B cell (primary cell): ENCODE data around the gene DISP1. TPM values are rescaled to one million over a fixed set of nuclear protein-coding genes. Genes with fewer than 3 reads are reported as not detected.

Experiments
- ATAC-seq: fragments of 200-7000 bp; cut with Tn5 transposase; one replicate; pipeline ENCODE4 v1.10.0; 2021; ENCODE audit warnings: low read depth, mild to moderate bottlenecking, moderate number of reproducible peaks, moderate library complexity
- CTCF ChIA-PET: fragments of 350-600 bp; sonication (Branson Sonifier 250); formaldehyde crosslinking; loops from one replicate; lab custom pipeline; 2021; ENCODE audit warnings: antibody characterized with exemption, inconsistent platforms; lab: Charles Lee
- POLR2A ChIA-PET: fragments of 350-600 bp; sonication (Branson Sonifier 250); formaldehyde crosslinking; loops from one replicate; lab custom pipeline; 2021; ENCODE audit warnings: antibody characterized with exemption; lab: Charles Lee
- DNase-seq: peaks from one replicate; pipeline ENCODE4 v3.0.0; 2013
- H2AFZ ChIP-seq: 2 replicates; pipeline ENCODE4 v1.6.1; 2012; ENCODE audit warnings: mild to moderate bottlenecking, low read depth, low read length; ENCODE audit not compliant: insufficient read depth, poor library complexity, severe bottlenecking
- H3K27ac ChIP-seq, 2 donors: 1 replicate in 1 of 2; 2 replicates in 1 of 2; pipeline ENCODE4 v1.5.1; 2012 to 2013; ENCODE audit warnings: low read length in 2 of 2, mild to moderate bottlenecking in 2 of 2, moderate library complexity in 1 of 2
- H3K27me3 ChIP-seq, 4 experiments: fragments of 200-600 bp in 1 of 4; sonication (generic) in 1 of 4; replicated peaks in 1 of 4; 1 replicate in 2 of 4; 2 replicates in 2 of 4; pipeline versions ENCODE4 v1.6.1 to v1.7.0; 2013 to 2016; ENCODE audit warnings: low read length in 3 of 4, mild to moderate bottlenecking in 2 of 4, mixed read lengths in 1 of 4, moderate library complexity in 1 of 4; ENCODE audit not compliant: insufficient read depth in 4 of 4, control insufficient read depth in 3 of 4; ENCODE audit errors: control extremely low read depth in 1 of 4
- H3K36me3 ChIP-seq, 2 experiments: replicated peaks in 1 of 2; 1 replicate in 1 of 2; 2 replicates in 1 of 2; pipeline versions ENCODE4 v1.6.1 to v1.7.1; 2013; ENCODE audit warnings: low read length in 1 of 2; ENCODE audit not compliant: insufficient read depth in 2 of 2, control insufficient read depth in 1 of 2; ENCODE audit errors: control extremely low read depth in 1 of 2, extremely low read depth in 1 of 2
- H3K4me1 ChIP-seq, 2 donors: fragments of 200-600 bp in 1 of 2; sonication (generic) in 1 of 2; 1 replicate in 1 of 2; 2 replicates in 1 of 2; pipeline versions ENCODE4 v1.5.1 to v1.6.1; 2013 to 2017; ENCODE audit warnings: low read length in 2 of 2; ENCODE audit not compliant: control insufficient read depth in 2 of 2, insufficient read depth in 2 of 2
- H3K4me2 ChIP-seq: replicated peaks from 2 replicates; pipeline ENCODE3; 2012; ENCODE audit warnings: mild to moderate bottlenecking, low read depth, low read length; ENCODE audit not compliant: poor library complexity, severe bottlenecking
- H3K4me3 ChIP-seq, 5 experiments: fragments of 200-600 bp in 1 of 5; sonication (generic) in 1 of 5; 1 replicate in 3 of 5; 2 replicates in 2 of 5; pipeline versions ENCODE4 v1.5.1 to v1.7.0; 2011 to 2016; ENCODE audit warnings: low read length in 4 of 5, mild to moderate bottlenecking in 4 of 5, low read depth in 2 of 5, control low read depth in 1 of 5, moderate library complexity in 1 of 5; ENCODE audit not compliant: insufficient read depth in 1 of 5; ENCODE audit errors: control extremely low read depth in 1 of 5, extremely low read depth in 1 of 5
- H3K79me2 ChIP-seq: fragments of 200-600 bp; sonication (generic); one replicate; pipeline ENCODE4 v1.6.0; 2016; ENCODE audit warnings: low read length; ENCODE audit not compliant: control insufficient read depth, insufficient read depth
- H3K9ac ChIP-seq: fragments of 200-600 bp; sonication (generic); 2 replicates; pipeline ENCODE4 v1.6.1; 2017; ENCODE audit warnings: mild to moderate bottlenecking, low read length, moderate library complexity
- H3K9me3 ChIP-seq, 3 donors: one replicate each; pipeline versions ENCODE4 v1.6.1 to v1.7.1; 2013; ENCODE audit warnings: low read length in 2 of 3; ENCODE audit not compliant: control insufficient read depth in 2 of 3, insufficient read depth in 1 of 3; ENCODE audit errors: control extremely low read depth in 1 of 3
- H4K20me1 ChIP-seq: 2 replicates; pipeline ENCODE4 v1.6.0; 2012; ENCODE audit warnings: mild to moderate bottlenecking, low read length; ENCODE audit not compliant: insufficient read depth, control insufficient read depth, poor library complexity, severe bottlenecking
- H3K27ac Mint-ChIP-seq: one replicate; pipeline ENCODE4 v1.8.0; 2021; ENCODE audit warnings: mixed read lengths
- H3K27me3 Mint-ChIP-seq: one replicate; pipeline ENCODE4 v1.8.0; 2021; ENCODE audit warnings: mixed read lengths
- H3K4me1 Mint-ChIP-seq: one replicate; pipeline ENCODE4 v1.8.0; 2021; ENCODE audit warnings: mixed read lengths
- H3K4me3 Mint-ChIP-seq: one replicate; pipeline ENCODE4 v1.8.0; 2021; ENCODE audit warnings: mixed read lengths
- H3K9me3 Mint-ChIP-seq: one replicate; pipeline ENCODE4 v1.8.0; 2022; ENCODE audit warnings: mixed read lengths; ENCODE audit not compliant: insufficient read depth
- EZH2 ChIP-seq: IDR thresholded peaks from 2 replicates; pipeline ENCODE4 v1.6.1; 2012; ENCODE audit warnings: borderline replicate concordance, low read depth, mild to moderate bottlenecking, moderate library complexity, low read length; ENCODE audit not compliant: insufficient read depth, poor library complexity, severe bottlenecking
- WGBS: methylation state at CpG from one replicate; pipeline ENCODE4 v1.1.5; 2013; ENCODE audit warnings: missing lambda C conversion rate; ENCODE audit not compliant: insufficient coverage; 5-methylcytosine and 5-hydroxymethylcytosine counted together
- intact Hi-C: fragments of 100-400 bp; cut with micrococcal nuclease; formaldehyde crosslinking; loops from one replicate; pipeline ENCODE4 v1.10.0; 2022
- polyA plus RNA-seq: library from polyadenylated mRNA; depleted of rRNA; stranded (reverse); fragments of >200 nt; gene quantifications from 2 replicates; pipeline ENCODE4 v1.2.3, GENCODE V29; 2012
- total RNA-seq, 2 donors: library from RNA; stranded (reverse); fragments of 120-200 nt in 1 of 2; gene quantifications; 1 replicate in 1 of 2; 2 replicates in 1 of 2; pipeline versions ENCODE4 v1.2.3 to v1.2.4, GENCODE V29; 2013 to 2022
- TF ChIP-seq, protein P1 (sequence below): fragments of 200-600 bp; IDR thresholded peaks from one replicate; pipeline ENCODE4 v1.8.0; 2022; ENCODE audit warnings: antibody characterized with exemption, mild to moderate bottlenecking

Gene DISP1
- total and polyA plus RNA-seq, 2 donors (not counting 1 experiment from before 2014, with no cell fraction given), result 6.6 to 12.0 TPM

DNA sequence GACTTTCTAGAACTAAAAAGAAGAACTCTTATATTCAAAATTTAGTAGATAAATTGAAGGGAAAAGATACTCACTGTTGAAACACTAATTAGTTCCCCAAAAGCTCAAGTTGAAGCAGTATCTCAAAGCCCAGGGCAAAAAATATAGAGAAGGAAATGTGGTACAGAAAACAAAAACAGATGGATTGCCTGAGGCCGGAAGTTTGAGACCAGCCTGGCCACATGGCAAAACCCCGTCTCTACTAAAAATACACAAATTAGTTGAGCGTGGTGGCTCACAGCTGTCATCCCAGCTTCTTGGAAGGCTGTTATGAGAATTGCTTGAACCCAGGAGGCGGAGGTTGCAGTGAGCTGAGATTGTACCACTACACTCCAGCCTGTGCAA, 41.9 kb upstream of the DISP1 start:
- Mint-ChIP-seq H3K9me3 (peaks cover 8% of the 10 kb centered on the region), H3K27me3 (no peaks in the 10 kb centered on the region), H3K27ac (peak overlapping the region; percentile 91), H3K4me1 (peaks cover 44% of the 10 kb centered on the region), H3K4me3 (peak overlapping the region; percentile 61)
- peak; percentile 78 for ATAC-seq
- Histone ChIP-seq H3K4me1 (peaks cover 36 to 39% of the 10 kb centered on the region in 2 donors), H3K79me2 (peaks cover 4% of the 10 kb centered on the region), H3K4me3 (peak overlapping the region in 1 of 5 experiments; percentile 17), H3K27ac (peak overlapping the region; percentile 84 to 85), H3K36me3 (peaks cover 6% of the 10 kb centered on the region in 2 experiments), H3K27me3 (no peaks in the 10 kb centered on the region), H3K9me3 (peaks cover 3 to 16% (median 10%) of the 10 kb centered on the region in 3 donors), H3K4me2 (peak overlapping the region; percentile 62), H4K20me1 (no peaks in the 10 kb centered on the region), H3K9ac (peak overlapping the region; percentile 19), H2AFZ (peak overlapping the region; percentile 12)
- CTCF ChIA-PET, result interaction anchor here (0.8 to 3.7 kb wide), 12 partner anchors 16 to 318 kb away, joined by 3 to 31 read pairs (median 6); partner anchors contain the start of gene FAM177B
- TF ChIP-seq EZH2, result no peak
- TF ChIP-seq, protein P1, sequence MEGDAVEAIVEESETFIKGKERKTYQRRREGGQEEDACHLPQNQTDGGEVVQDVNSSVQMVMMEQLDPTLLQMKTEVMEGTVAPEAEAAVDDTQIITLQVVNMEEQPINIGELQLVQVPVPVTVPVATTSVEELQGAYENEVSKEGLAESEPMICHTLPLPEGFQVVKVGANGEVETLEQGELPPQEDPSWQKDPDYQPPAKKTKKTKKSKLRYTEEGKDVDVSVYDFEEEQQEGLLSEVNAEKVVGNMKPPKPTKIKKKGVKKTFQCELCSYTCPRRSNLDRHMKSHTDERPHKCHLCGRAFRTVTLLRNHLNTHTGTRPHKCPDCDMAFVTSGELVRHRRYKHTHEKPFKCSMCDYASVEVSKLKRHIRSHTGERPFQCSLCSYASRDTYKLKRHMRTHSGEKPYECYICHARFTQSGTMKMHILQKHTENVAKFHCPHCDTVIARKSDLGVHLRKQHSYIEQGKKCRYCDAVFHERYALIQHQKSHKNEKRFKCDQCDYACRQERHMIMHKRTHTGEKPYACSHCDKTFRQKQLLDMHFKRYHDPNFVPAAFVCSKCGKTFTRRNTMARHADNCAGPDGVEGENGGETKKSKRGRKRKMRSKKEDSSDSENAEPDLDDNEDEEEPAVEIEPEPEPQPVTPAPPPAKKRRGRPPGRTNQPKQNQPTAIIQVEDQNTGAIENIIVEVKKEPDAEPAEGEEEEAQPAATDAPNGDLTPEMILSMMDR, result no peak
- WGBS, result no CpG with 5 or more reads among the region's 4 CpGs
- intact Hi-C loops, result loop anchor here (1.0 to 2.0 kb wide), 6 partner anchors 22 to 60 kb away; partner anchors contain the start of gene DISP1
- peak; percentile 82 for DNase-seq
- POLR2A ChIA-PET, result interaction anchor here (0.6 to 4.7 kb wide), 8 partner anchors 15 to 362 kb away, joined by 3 to 19 read pairs (median 4); partner anchors contain the start of genes AIDA and BROX

DNA sequence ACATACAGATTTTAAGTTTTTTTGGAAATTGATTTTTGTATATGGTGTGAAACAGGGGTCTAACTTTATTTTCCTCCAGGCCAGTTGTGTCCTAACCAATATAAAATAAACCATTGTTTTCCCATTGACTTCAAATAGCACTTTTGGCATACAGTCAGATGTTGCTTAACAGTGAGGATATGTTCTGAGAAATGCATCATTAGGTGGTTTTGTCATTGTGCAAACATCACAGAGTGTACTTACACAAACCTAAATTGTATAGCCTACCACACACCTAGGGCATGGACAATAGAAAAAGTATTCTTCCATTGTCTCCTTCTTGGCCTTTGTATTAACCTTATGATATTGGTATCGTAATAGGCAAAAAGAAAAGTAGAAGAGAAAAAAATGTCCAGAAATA, 37.4 kb upstream of the DISP1 start:
- intact Hi-C loops, result no loop called here
- no peak overlapping the region for H3K4me3 ChIP-seq
- no peaks in the 10 kb centered on the region for H3K27me3 Mint-ChIP-seq

More for the DNA sequence above, 37.4 kb upstream of the DISP1 start:
- peaks cover 20 to 23% of the 10 kb centered on the region in 2 donors for H3K4me1 ChIP-seq
- POLR2A ChIA-PET, result no interaction called here
- no peaks in the 10 kb centered on the region for H3K36me3 ChIP-seq
- no peak for ATAC-seq
- no peaks in the 10 kb centered on the region for H3K79me2 ChIP-seq
- Mint-ChIP-seq H3K9me3 (peaks cover 4% of the 10 kb centered on the region), H3K4me3 (no peak overlapping the region), H3K27ac (no peak overlapping the region), H3K4me1 (peaks cover 27% of the 10 kb centered on the region)
- H3K9ac ChIP-seq, result no peak overlapping the region
- CTCF ChIA-PET, result interaction anchor here (0.6 to 1.4 kb wide), 7 partner anchors 10 to 312 kb away, joined by 3 to 7 read pairs (median 5); no protein-coding TSS in a partner anchor
- peaks cover 0 to 1% (median 0%) of the 10 kb centered on the region in 3 donors for H3K9me3 ChIP-seq
- H3K4me2 ChIP-seq, result no peak overlapping the region
- H2AFZ ChIP-seq, result no peak overlapping the region
- H3K27ac ChIP-seq, result no peak overlapping the region
- DNase-seq, result no peak
- no peaks in the 10 kb centered on the region for H4K20me1 ChIP-seq
- no CpG with 5 or more reads among the region's 1 CpG for WGBS
- no peaks in the 10 kb centered on the region for H3K27me3 ChIP-seq
- no peak for TF ChIP-seq EZH2
- TF ChIP-seq, protein P1, result no peak
